H9 (cell line): ENCODE measurements around the gene NEK7. TPM values are rescaled to one million over a fixed set of nuclear protein-coding genes. Genes with fewer than 3 reads are reported as not detected.

Experiments used
- DNase-seq: peaks from one replicate; pipeline ENCODE4 v3.0.0-alpha.2; 2017
- H2AFZ ChIP-seq: one replicate; pipeline ENCODE4 v1.6.1; 2013; ENCODE audit warnings: mild to moderate bottlenecking, low read length, control low read depth, moderate library complexity
- H2AK5ac ChIP-seq: 2 replicates; pipeline ENCODE4 v1.6.1; 2013; ENCODE audit warnings: low read length, control low read depth, mixed read lengths; ENCODE audit not compliant: insufficient read length
- H2BK120ac ChIP-seq: one replicate; pipeline ENCODE4 v1.6.1; 2013; ENCODE audit warnings: low read depth, mild to moderate bottlenecking, low read length, control low read depth, inconsistent platforms; ENCODE audit not compliant: poor library complexity, severe bottlenecking
- H2BK12ac ChIP-seq: 2 replicates; pipeline ENCODE4 v1.6.1; 2013; ENCODE audit warnings: low read length, control low read depth, mixed read lengths, low read depth; ENCODE audit not compliant: insufficient read length
- H2BK15ac ChIP-seq: 2 replicates; pipeline ENCODE4 v1.6.1; 2013; ENCODE audit warnings: low read depth, low read length, control low read depth
- H2BK20ac ChIP-seq: one replicate; pipeline ENCODE4 v1.6.1; 2013; ENCODE audit warnings: low read depth, mild to moderate bottlenecking, low read length, control low read depth, inconsistent platforms; ENCODE audit not compliant: poor library complexity, severe bottlenecking
- H2BK5ac ChIP-seq: 2 replicates; pipeline ENCODE4 v1.6.1; 2013; ENCODE audit warnings: low read length, control low read depth, mixed read lengths; ENCODE audit not compliant: insufficient read length
- H3K14ac ChIP-seq: 2 replicates; pipeline ENCODE4 v1.6.1; 2013; ENCODE audit warnings: low read length, control low read depth; ENCODE audit not compliant: insufficient read depth
- H3K18ac ChIP-seq: 2 replicates; pipeline ENCODE4 v1.6.1; 2013; ENCODE audit warnings: low read depth, mild to moderate bottlenecking, mixed read lengths, low read length, control low read depth; ENCODE audit not compliant: insufficient read length
- H3K23ac ChIP-seq: 2 replicates; pipeline ENCODE4 v1.6.1; 2013; ENCODE audit warnings: low read length, control low read depth, mixed read lengths, low read depth; ENCODE audit not compliant: insufficient read length
- H3K23me2 ChIP-seq: 2 replicates; pipeline ENCODE4 v1.6.1; 2013; ENCODE audit warnings: low read depth, mild to moderate bottlenecking, mixed read lengths, low read length, control low read depth; ENCODE audit not compliant: insufficient read length, poor library complexity, severe bottlenecking
- H3K27ac ChIP-seq: 2 replicates; pipeline ENCODE4 v1.5.1; 2013; ENCODE audit warnings: low read length, control low read depth, mixed read lengths, low read depth; ENCODE audit not compliant: insufficient read length
- H3K27me3 ChIP-seq: 2 replicates; pipeline ENCODE4 v1.6.1; 2013; ENCODE audit warnings: low read length, control low read depth, inconsistent platforms; ENCODE audit not compliant: insufficient read depth
- H3K4ac ChIP-seq: 2 replicates; pipeline ENCODE4 v1.6.1; 2013; ENCODE audit warnings: low read depth, mild to moderate bottlenecking, control low read depth, inconsistent platforms, low read length, moderate library complexity
- H3K4me1 ChIP-seq: 2 replicates; pipeline ENCODE4 v1.6.1; 2013; ENCODE audit warnings: low read length, control low read depth, inconsistent platforms; ENCODE audit not compliant: insufficient read depth
- H3K4me2 ChIP-seq: 2 replicates; pipeline ENCODE4 v1.6.1; 2013; ENCODE audit warnings: low read length, control low read depth, mixed read lengths; ENCODE audit not compliant: insufficient read length, insufficient read depth
- H3K56ac ChIP-seq: 2 replicates; pipeline ENCODE4 v1.6.1; 2013; ENCODE audit warnings: low read depth, mild to moderate bottlenecking, mixed read lengths, low read length, control low read depth; ENCODE audit not compliant: insufficient read length
- H3K79me1 ChIP-seq: 2 replicates; pipeline ENCODE4 v1.6.1; 2013; ENCODE audit warnings: low read depth, mild to moderate bottlenecking, moderate library complexity, low read length, control low read depth, inconsistent platforms; ENCODE audit not compliant: insufficient read depth, poor library complexity, severe bottlenecking
- H3K79me2 ChIP-seq: 2 replicates; pipeline ENCODE4 v1.6.1; 2013; ENCODE audit warnings: low read length, control low read depth, inconsistent platforms; ENCODE audit not compliant: insufficient read depth
- H3K9ac ChIP-seq: 2 replicates; pipeline ENCODE4 v1.6.1; 2013; ENCODE audit warnings: low read length, control low read depth, mixed read lengths; ENCODE audit not compliant: insufficient read length; ENCODE audit errors: extremely low read depth
- H3K9me3 ChIP-seq: one replicate; pipeline ENCODE4 v1.6.1; 2013; ENCODE audit warnings: low read depth, low read length, inconsistent platforms; ENCODE audit not compliant: control insufficient read depth
- H3T11ph ChIP-seq: one replicate; pipeline ENCODE4 v1.6.1; 2013; ENCODE audit warnings: mild to moderate bottlenecking, low read length, control low read depth, inconsistent platforms
- H4K20me1 ChIP-seq: one replicate; pipeline ENCODE4 v1.6.1; 2013; ENCODE audit not compliant: control insufficient read depth, insufficient read length, insufficient read depth
- H4K5ac ChIP-seq: 2 replicates; pipeline ENCODE4 v1.6.1; 2013; ENCODE audit warnings: low read depth, mild to moderate bottlenecking, mixed read lengths, low read length, control low read depth; ENCODE audit not compliant: insufficient read length
- H4K8ac ChIP-seq: replicated peaks from 2 replicates; pipeline ENCODE4 v1.6.1; 2013; ENCODE audit warnings: low read length, control low read depth, mixed read lengths, low read depth; ENCODE audit not compliant: insufficient read length
- H4K91ac ChIP-seq: 2 replicates; pipeline ENCODE4 v1.6.1; 2013; ENCODE audit warnings: low read depth, mild to moderate bottlenecking, moderate library complexity, mixed read lengths, low read length, control low read depth; ENCODE audit not compliant: insufficient read length
- H3K27ac Mint-ChIP-seq, 3 experiments: 2 replicates in 2 of 3; 3 replicates in 1 of 3; pipeline ENCODE4 v1.8.0; 2020 to 2021; ENCODE audit warnings: mixed read lengths in 3 of 3, mild to moderate bottlenecking in 1 of 3, moderate library complexity in 1 of 3
- H3K27me3 Mint-ChIP-seq: 2 replicates; pipeline ENCODE4 v1.8.0; 2021; ENCODE audit warnings: low read depth, mild to moderate bottlenecking, moderate library complexity, mixed read lengths
- H3K36me3 Mint-ChIP-seq, 3 experiments: 2 replicates in 2 of 3; 3 replicates in 1 of 3; pipeline ENCODE4 v1.8.0; 2020 to 2021; ENCODE audit warnings: low read depth in 3 of 3, mixed read lengths in 3 of 3; ENCODE audit not compliant: insufficient read depth in 1 of 3
- H3K4me1 Mint-ChIP-seq, 2 experiments: 2 replicates each; pipeline ENCODE4 v1.8.0; 2020; ENCODE audit warnings: mixed read lengths in 2 of 2
- H3K4me3 Mint-ChIP-seq, 2 experiments: 2 replicates in 1 of 2; 3 replicates in 1 of 2; pipeline ENCODE4 v1.8.0; 2020 to 2021; ENCODE audit warnings: mild to moderate bottlenecking in 2 of 2, mixed read lengths in 2 of 2, moderate library complexity in 1 of 2
- H3K9me3 Mint-ChIP-seq, 2 experiments: 2 replicates in 1 of 2; 3 replicates in 1 of 2; pipeline ENCODE4 v1.8.0; 2020; ENCODE audit warnings: mild to moderate bottlenecking in 2 of 2, mixed read lengths in 2 of 2, moderate library complexity in 1 of 2
- WGBS: extraction: QIAGEN DNeasy Blood & Tissue Kit; methylation state at CpG from one replicate; pipeline ENCODE4 v1.1.7; 2013; ENCODE audit warnings: missing lambda C conversion rate, low lambda C conversion rate, mixed read lengths; ENCODE audit not compliant: insufficient read length; ENCODE audit errors: extremely low coverage; 5-methylcytosine and 5-hydroxymethylcytosine counted together
- total RNA-seq: library from RNA; stranded (reverse); gene quantifications from 2 replicates; pipeline ENCODE4 v1.2.1, GENCODE V29; 2021
- TF ChIP-seq, protein P1 (sequence below): fragments of 200-600 bp; sonication (generic); conservative IDR thresholded peaks from 3 replicates; pipeline ENCODE4 v1.8.0; 2021; ENCODE audit warnings: antibody characterized with exemption, mild to moderate bottlenecking

Gene NEK7
- total RNA-seq, 1 experiment from 2014 or later: 9.6 TPM

DNA sequence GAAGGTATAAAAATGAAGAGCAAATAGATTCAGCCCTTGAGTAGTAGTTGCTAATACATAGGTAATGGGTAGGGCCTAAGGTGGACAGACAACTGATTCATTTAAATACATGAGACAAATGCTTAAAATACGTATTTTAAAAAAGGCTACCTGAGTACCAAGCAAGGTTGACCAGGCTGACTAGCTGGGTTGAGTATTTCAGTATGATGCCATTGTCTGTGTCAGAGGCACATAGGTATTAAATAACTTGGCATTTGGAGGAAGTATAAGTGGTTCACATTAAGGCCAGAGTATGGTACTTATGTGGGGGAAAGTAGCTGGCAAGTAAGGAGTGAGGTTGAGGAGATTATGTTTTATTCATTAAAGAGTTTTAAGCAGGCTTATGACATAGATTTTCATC is 19.4 kb downstream of the NEK7 start:
- H3K27ac Mint-ChIP-seq: no peak overlapping the region
- no peaks in the 10 kb centered on the region for H3K27me3 ChIP-seq
- H4K20me1 ChIP-seq: no peaks in the 10 kb centered on the region
- TF ChIP-seq, protein P1, sequence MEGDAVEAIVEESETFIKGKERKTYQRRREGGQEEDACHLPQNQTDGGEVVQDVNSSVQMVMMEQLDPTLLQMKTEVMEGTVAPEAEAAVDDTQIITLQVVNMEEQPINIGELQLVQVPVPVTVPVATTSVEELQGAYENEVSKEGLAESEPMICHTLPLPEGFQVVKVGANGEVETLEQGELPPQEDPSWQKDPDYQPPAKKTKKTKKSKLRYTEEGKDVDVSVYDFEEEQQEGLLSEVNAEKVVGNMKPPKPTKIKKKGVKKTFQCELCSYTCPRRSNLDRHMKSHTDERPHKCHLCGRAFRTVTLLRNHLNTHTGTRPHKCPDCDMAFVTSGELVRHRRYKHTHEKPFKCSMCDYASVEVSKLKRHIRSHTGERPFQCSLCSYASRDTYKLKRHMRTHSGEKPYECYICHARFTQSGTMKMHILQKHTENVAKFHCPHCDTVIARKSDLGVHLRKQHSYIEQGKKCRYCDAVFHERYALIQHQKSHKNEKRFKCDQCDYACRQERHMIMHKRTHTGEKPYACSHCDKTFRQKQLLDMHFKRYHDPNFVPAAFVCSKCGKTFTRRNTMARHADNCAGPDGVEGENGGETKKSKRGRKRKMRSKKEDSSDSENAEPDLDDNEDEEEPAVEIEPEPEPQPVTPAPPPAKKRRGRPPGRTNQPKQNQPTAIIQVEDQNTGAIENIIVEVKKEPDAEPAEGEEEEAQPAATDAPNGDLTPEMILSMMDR: no peak
- no peak overlapping the region for H2BK12ac ChIP-seq
- H2BK20ac ChIP-seq: no peak overlapping the region
- H3K4me3 Mint-ChIP-seq: no peak overlapping the region
- H2AK5ac ChIP-seq: no peak overlapping the region
- H3K9ac ChIP-seq: no peak overlapping the region
- H3K4ac ChIP-seq: no peak overlapping the region
- no peak overlapping the region for H3K14ac ChIP-seq
- no CpG with 5 or more reads among the region's 1 CpG for WGBS
- no peak overlapping the region for H2AFZ ChIP-seq
- DNase-seq: no peak
- H3K4me1 Mint-ChIP-seq: peaks cover 16 to 19% of the 10 kb centered on the region in 2 experiments
- no peak overlapping the region for H3K4me2 ChIP-seq
- no peak overlapping the region for H2BK120ac ChIP-seq
- no peaks in the 10 kb centered on the region for H3K9me3 Mint-ChIP-seq
- no peak overlapping the region for H2BK15ac ChIP-seq
- no peak overlapping the region for H3K56ac ChIP-seq
- H3K36me3 Mint-ChIP-seq: no peaks in the 10 kb centered on the region
- H3K23ac ChIP-seq: no peak overlapping the region
- no peak overlapping the region for H3T11ph ChIP-seq
- no peak overlapping the region for H2BK5ac ChIP-seq
- no peaks in the 10 kb centered on the region; the same call in 1 of the 2 replicates for H3K4me1 ChIP-seq
- no peak overlapping the region for H3K18ac ChIP-seq
- peaks cover 6% of the 10 kb centered on the region; the same call in 1 of the 2 replicates for H3K79me2 ChIP-seq
- no peak overlapping the region for H4K5ac ChIP-seq
- no peaks in the 10 kb centered on the region for H3K79me1 ChIP-seq
- no peak overlapping the region for H3K27ac ChIP-seq
- H4K8ac ChIP-seq: no peak overlapping the region
- H3K27me3 Mint-ChIP-seq: no peaks in the 10 kb centered on the region
- no peaks in the 10 kb centered on the region for H3K23me2 ChIP-seq
- H3K9me3 ChIP-seq: no peaks in the 10 kb centered on the region
- H4K91ac ChIP-seq: no peak overlapping the region
